Mucosa of descending colon (tissue), 3 donors: Measurements from ENCODE around the gene DGCR6L. TPM values are rescaled to one million over a fixed set of nuclear protein-coding genes. Genes with fewer than 3 reads are reported as not detected.
"Not testable (repeated sequence)": the region's sequence is repeated elsewhere in the genome, so short reads cannot be mapped to it uniquely, and the experiment has no call there.

ENCODE experiments used
- ATAC-seq: fragments of 200-7000 bp; cut with Tn5 transposase; one replicate; pipeline ENCODE4 v1.9.1; 2020; ENCODE audit warnings: mild to moderate bottlenecking, moderate library complexity
- DNase-seq, 3 donors: peaks; one replicate each; pipeline ENCODE4 v3.0.0-alpha.2; 2020
- H3K36me3 ChIP-seq: fragments of 200-600 bp; one replicate; pipeline ENCODE4 v1.8.0; 2021; ENCODE audit warnings: low read depth, mild to moderate bottlenecking
- H3K4me1 ChIP-seq: fragments of 200-600 bp; one replicate; pipeline ENCODE4 v1.8.0; 2021; ENCODE audit warnings: low read depth, mild to moderate bottlenecking
- H3K4me3 ChIP-seq: fragments of 200-600 bp; one replicate; pipeline ENCODE4 v1.8.0; 2021; ENCODE audit warnings: mild to moderate bottlenecking
- H3K9me3 ChIP-seq: fragments of 200-600 bp; one replicate; pipeline ENCODE4 v1.8.0; 2021; ENCODE audit warnings: mild to moderate bottlenecking
- intact Hi-C, 2 donors: fragments of 100-400 bp; cut with DNase I in 1 of 2; cut with micrococcal nuclease in 1 of 2; formaldehyde crosslinking; loops; one replicate each; pipeline versions ENCODE4 v1.11.0 to v1.11.1; 2022; cut with DNase I, micrococcal nuclease
- total RNA-seq, 3 donors: library from RNA; stranded (reverse); fragmentation: NEBNext Ultra II Directional in 2 of 3; extraction: Animal tissue kit (Norgen Biotek cat#: 25700) in 2 of 3; gene quantifications; one replicate each; pipeline versions ENCODE4 v1.2.1 to v1.2.4, GENCODE V29; 2021 to 2023
- TF ChIP-seq, protein P1 (sequence below): fragments of 200-600 bp; IDR thresholded peaks from one replicate; pipeline ENCODE4 v1.8.0; 2022; ENCODE audit warnings: antibody characterized with exemption, mild to moderate bottlenecking
- donor health status: DM: no; HTN: no; CAD: no; lungs with moderate emphysema.
- donor health status: DM: no; HTN: no; CAD: no.
- donor health status: DM: no; HTN: yes; CAD: no.

Gene DGCR6L
- total RNA-seq, 3 donors from 2014 or later = 24.8 to 33.9 (median 27.5) TPM

GRCh38 chr22:20268279-20269012, 51.4 kb downstream of the DGCR6L start, which contains the start of gene RTN4R:
Gene RTN4R (minus strand): TSS chr22:20268318. CDS start chr22:20268092, 226 bp downstream.
- H3K36me3 ChIP-seq = no peaks in the 10 kb centered on the region
- TF ChIP-seq, protein P1, sequence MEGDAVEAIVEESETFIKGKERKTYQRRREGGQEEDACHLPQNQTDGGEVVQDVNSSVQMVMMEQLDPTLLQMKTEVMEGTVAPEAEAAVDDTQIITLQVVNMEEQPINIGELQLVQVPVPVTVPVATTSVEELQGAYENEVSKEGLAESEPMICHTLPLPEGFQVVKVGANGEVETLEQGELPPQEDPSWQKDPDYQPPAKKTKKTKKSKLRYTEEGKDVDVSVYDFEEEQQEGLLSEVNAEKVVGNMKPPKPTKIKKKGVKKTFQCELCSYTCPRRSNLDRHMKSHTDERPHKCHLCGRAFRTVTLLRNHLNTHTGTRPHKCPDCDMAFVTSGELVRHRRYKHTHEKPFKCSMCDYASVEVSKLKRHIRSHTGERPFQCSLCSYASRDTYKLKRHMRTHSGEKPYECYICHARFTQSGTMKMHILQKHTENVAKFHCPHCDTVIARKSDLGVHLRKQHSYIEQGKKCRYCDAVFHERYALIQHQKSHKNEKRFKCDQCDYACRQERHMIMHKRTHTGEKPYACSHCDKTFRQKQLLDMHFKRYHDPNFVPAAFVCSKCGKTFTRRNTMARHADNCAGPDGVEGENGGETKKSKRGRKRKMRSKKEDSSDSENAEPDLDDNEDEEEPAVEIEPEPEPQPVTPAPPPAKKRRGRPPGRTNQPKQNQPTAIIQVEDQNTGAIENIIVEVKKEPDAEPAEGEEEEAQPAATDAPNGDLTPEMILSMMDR = peak; percentile 62
- no peaks in the 10 kb centered on the region for H3K9me3 ChIP-seq
- DNase-seq (peak; percentile 64 to 82 (median 73)), ATAC-seq (peak; percentile 88)
- intact Hi-C loops = no loop called here
- peaks cover 8% of the 10 kb centered on the region for H3K4me1 ChIP-seq
- H3K4me3 ChIP-seq = peak within 1 kb of the TSS; percentile 15

DNA sequence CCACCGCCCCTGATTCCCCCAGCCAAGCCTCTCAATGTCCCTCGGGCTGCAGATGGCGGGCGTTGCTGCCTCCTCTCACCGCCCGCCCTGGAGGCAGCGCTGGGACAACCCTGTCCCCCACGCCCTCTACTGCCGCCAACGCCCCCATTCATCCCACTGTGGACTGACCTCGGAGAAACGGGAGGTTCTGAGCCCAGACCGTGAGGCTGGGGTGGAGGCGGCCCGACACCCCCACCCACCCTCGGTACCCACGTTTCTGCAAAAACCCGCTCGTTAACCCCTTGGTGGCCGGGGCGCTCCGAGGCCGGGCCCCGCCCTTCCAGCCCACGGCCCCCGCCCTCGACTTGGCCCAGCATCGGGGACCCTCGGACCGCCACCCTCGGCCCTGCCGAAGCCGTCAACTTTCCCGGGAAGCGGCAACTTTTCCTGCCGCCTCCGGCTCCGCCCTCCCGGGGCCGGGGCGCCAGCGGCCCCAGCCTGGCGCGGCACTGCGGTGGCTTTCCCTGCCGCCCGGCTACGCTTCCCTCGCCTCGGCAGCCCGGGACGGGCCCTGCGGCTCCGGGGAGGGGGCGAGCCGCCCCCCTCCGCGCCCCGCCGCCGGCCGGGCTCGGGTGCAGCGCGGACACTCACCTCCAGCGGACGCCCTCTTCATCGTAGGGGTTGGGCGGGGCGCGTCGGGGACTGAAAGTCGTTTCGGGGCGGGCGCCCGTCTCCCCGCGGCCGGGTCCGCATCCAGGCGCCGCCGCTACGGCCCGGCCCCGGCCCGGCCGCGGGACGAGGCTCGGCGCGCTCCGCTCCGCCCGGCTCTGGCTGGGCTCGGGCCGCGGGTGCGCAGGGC, 52.2 kb downstream of the DGCR6L start:
- Histone ChIP-seq H3K4me3 (peak overlapping the region; percentile 15), H3K9me3 (no peaks in the 10 kb centered on the region), H3K4me1 (peaks cover 8% of the 10 kb centered on the region), H3K36me3 (no peaks in the 10 kb centered on the region)
- intact Hi-C loops = no loop called here
- DNase-seq (peak in 2 of 3 donors; percentile 54 to 68), ATAC-seq (peak; percentile 25)
- TF ChIP-seq, protein P1 = no peak

- intact Hi-C loops, H3K4me1 ChIP-seq, H3K9me3 ChIP-seq, ATAC-seq, H3K4me3 ChIP-seq, H3K36me3 ChIP-seq: not testable (repeated sequence)
- DNase-seq = peak in 1 of 3 donors; percentile 42
These were observed 53.0 kb downstream of the DGCR6L start for GRCh38 chr22:20266667-20267440.

DNA sequence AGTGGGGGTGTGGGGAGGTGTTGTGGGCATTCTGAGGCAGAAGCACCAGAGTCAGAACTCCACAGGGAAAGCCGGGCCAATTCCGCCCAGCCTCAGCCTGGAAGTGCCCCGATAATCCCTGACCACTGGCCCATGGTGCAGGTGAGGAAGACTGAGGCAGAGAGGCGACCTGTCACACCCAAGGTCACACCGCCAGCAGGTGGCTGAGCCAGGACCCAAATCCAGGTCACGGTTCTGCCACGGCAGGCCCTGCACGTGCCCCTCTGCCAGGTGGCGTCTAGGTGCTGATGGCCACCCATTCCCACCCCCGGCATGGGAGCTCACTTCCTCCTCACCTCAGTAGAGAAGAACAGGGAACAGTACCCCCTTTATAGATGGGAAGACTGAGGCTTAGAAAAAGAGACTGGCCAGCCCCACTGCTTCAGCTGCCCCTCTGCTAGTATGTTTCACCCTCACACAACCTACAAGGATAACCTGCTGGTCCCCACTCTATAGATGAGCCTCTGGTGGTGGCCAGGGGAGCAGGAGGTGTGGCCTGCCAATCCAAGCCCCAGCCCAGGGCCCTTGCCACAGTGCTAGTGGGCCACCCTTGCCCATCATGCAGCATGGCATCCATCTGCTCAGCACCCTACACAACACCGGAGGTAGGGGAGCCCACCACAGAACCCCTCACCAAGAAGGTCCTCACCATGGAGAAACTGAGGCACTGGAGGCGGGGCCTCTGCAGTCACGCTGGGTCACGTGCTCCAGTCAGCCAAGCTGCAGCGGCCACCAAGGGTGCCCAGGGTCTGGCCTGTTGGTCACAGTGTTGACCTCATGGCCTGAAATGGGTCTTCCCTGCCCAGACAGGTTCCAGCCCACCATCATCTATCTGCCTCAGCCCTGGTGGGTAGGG, 53.8 kb downstream of the DGCR6L start:
- H3K36me3 ChIP-seq, H3K4me1 ChIP-seq, H3K9me3 ChIP-seq, ATAC-seq, intact Hi-C loops, DNase-seq, H3K4me3 ChIP-seq: not testable (repeated sequence)

- TF ChIP-seq, protein P1 = no peak
- intact Hi-C loops = no loop called here
- no peak for DNase-seq
- Histone ChIP-seq H3K9me3 (no peaks in the 10 kb centered on the region), H3K4me1 (peaks cover 8% of the 10 kb centered on the region), H3K4me3 (no peak overlapping the region), H3K36me3 (no peaks in the 10 kb centered on the region)
- ATAC-seq = no peak
These were observed 55.0 kb downstream of the DGCR6L start for GRCh38 chr22:20264614-20265452.

Other genes with a start within 250 kb of the DGCR6L start
- gene DGCR8, start 239.8 kb downstream of the DGCR6L start, total RNA-seq = 10 to 100 TPM; 39.0 to 48.8 (median 48.4) TPM
- gene RANBP1, start 204.0 kb downstream of the DGCR6L start, total RNA-seq = 100 to 1,000 TPM in 1 of 3 donors, 10 to 100 TPM in 2; 58.4 to 102 (median 66.0) TPM
- gene TRMT2A, start 202.8 kb downstream of the DGCR6L start, total RNA-seq = 10 to 100 TPM; 34.4 to 50.0 (median 37.6) TPM
- 10 to 100 TPM; 27.7 to 53.0 (median 42.2) TPM for gene ZDHHC8, start 188.3 kb downstream of the DGCR6L start, total RNA-seq
- under 1 TPM; 0.41 to 0.98 (median 0.65) TPM for gene CCDC188, start 169.0 kb downstream of the DGCR6L start, total RNA-seq
- gene RTN4R, start 51.7 kb downstream of the DGCR6L start, total RNA-seq = 1 to 10 TPM; 1.6 to 3.5 (median 2.5) TPM
- gene ZNF74, start 74.1 kb upstream of the DGCR6L start, total RNA-seq = 10 to 100 TPM in 1 of 3 donors, 1 to 10 TPM in 2; 4.2 to 14.4 (median 4.8) TPM
- 1 to 10 TPM; 1.2 to 8.7 (median 3.0) TPM for gene SCARF2, start 117.8 kb upstream of the DGCR6L start, total RNA-seq
- 10 to 100 TPM in 2 of 3 donors, 1 to 10 TPM in 1; 9.5 to 24.1 (median 14.7) TPM for gene KLHL22, start 175.7 kb upstream of the DGCR6L start, total RNA-seq
- gene MED15, start 187.6 kb upstream of the DGCR6L start, total RNA-seq = 100 to 1,000 TPM in 2 of 3 donors, 10 to 100 TPM in 1; 99.9 to 125 (median 114) TPM